Measurements from ENCODE around the gene MAPK13.

The MAPK13 gene

DNA sequence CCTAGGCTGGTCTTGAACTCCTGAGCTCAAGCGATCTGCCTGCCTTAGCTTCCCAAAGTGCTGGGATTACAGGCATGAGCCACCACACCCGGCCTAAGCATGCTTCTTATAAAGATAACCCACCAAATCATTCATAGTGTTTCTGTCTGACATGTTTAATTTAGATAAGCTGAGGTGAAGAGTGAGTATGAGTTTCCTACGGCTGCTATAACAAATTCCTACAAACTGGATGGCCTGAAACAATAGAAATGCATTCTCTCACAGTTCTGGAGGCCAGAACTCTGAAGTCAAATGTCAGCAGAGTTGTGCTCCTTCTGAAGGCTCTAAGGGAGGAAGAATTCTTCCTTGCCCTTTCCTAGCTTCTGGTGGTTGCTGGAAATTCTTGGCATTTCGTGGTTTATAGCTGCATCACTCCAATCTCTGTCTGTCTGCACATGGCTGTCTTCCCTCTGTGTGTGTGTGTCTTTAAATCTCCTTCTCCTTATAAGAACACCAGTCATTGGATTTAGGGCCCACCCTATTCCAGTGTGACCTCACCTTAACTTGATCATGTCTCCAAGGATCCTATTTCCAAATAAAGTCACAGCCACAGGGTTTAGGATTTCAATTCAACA, 29.9 kb downstream of the MAPK13 start:
- no peak for DNase-seq

DNA sequence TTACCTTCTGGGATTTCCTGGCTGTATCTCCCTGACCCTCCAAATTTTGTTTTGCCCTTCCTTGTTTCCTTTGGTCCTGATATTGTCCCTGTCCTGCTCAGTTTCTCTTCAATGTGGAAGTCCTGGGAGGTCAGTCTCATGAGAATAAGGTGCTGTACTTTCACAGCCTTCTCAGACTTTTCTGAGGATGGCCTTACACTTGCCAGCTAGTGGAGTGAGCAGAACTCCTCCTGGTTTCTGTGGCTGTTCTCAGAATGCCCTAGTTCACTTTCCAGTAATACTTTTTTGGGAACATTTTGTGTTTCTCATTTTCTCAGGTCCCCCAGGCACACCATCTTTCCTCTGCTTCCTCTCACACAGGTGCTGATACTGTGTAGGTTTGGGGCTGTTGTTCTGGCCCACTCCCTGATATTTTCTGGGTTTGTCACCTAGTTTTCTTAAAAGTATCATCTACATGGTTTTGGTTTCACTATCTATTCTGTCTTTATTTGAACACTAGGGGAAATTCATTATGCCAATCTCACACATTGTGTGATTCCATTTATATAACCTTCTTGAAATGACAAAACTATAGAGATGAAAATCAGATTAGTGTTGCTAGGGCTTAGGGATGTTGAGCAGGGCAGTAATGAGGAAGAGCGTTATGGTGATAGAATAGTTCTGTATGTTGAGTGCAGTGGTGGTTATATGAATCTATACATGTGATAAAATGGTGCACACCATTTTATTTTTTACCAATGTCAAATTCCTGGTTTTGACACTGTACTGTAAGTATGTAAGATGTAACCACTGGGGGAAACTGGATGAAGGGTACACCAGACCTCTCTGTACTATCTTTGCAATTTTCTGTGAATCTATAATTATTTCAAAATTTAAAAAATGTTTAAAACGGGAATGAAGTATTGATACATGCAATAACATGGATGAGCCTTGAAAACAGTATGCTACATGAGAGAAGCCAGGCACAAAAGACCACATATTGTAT, 39.0 kb downstream of the MAPK13 start:
- no peak for DNase-seq

- no peak for DNase-seq
Observed at GRCh38 chr6:36170704-36171103, 40.4 kb downstream of the MAPK13 start.

GRCh38 chr6:36171573-36171972, 41.3 kb downstream of the MAPK13 start:
- no peak for DNase-seq

DNA sequence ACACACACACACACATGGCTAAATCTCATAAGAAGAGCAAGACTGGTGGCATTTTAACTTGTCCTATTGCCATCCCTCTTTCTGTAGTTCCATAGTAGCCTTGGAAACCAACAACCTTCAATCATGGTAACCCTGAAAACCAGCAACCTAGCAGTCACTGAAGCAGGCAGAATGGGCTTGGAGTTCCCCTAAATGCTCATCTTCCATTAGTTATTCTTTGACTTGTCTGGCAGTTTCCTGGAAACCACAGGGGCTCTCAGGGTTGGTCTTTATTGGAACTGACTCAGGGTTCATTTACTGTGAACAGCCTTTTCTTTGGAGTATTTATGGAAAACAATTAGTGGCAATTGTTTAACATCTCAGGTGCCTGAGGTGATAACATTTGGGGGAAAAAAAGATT, 46.9 kb downstream of the MAPK13 start:
- no peak for DNase-seq

DNA sequence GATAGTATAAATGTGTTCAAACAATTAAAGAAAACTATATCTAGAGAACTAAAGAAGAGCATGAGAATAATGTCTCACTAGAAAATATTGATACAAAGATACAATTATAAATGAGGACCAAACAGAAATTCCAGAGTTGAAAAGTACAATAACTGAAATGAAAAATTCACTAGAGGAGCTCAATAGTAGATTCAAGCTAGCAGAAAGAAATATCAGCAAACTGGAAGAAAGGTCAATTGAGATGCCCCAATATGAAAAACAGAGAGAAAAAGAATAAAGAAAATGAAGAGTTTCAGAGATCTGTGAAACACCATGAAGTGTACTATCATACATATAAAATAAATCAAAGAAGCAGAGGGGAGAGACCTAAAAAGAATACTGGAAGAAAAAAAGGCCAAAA, 48.2 kb downstream of the MAPK13 start:
- no peak for DNase-seq

- no peak for DNase-seq
Observed at GRCh38 chr6:36180126-36180525, 49.8 kb downstream of the MAPK13 start.

DNA sequence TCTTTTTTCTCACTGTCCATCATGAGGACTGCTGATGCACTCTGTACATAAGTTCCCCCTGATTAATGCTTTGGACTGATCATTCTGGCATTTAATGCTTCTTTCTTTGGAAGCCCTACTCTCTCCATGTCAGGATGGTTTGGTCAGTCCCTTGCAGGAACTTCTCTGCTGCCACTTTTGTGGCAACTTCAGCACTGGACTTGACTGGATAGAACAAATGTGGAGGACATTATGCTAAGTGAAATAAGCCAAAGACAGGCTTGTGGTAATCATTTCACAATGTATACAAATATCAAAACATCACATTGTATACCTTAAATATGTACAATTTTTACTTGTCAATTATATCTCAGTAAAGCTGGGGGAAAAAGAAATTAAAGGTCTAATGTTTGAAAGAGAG, 54.0 kb downstream of the MAPK13 start:
- DNase-seq = no peak

GRCh38 chr6:36186199-36186598, 55.9 kb downstream of the MAPK13 start:
- no peak for DNase-seq

DNA sequence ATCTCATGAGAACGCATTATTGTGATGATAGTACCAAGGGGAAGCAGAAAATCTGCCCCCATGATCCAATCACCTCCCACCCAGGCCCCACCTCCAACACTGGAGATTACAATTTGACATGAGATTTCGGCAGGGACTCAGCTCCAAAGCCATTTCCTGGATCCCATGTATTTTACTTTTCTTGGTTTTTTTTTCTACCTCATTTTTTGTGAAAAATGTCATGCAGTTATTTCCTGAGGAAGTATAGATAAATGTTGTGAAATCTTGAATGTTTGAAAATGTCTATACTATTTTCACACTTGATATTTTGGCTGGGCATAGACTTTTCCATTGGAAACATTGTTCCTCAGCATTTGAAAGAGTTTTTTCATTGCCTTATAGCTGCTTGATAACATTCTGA, 57.1 kb downstream of the MAPK13 start:
- DNase-seq = no peak

Data from NK-92 treated with Interleukin-12 subunit alpha and Interleukin-12 subunit beta, amount 100 ng/mL, for 24 hours (cell line).